GM18870 (cell line): ENCODE results near the gene NTM.
"Not testable (repeated sequence)": the region's sequence is repeated elsewhere in the genome, so short reads cannot be mapped to it uniquely, and the experiment has no call there.

Source experiments
- ATAC-seq: cut with Tn5 transposase; IDR thresholded peaks from one replicate; pipeline ENCODE4 v1.9.1; 2021; ENCODE audit warnings: moderate library complexity; ENCODE audit not compliant: unreplicated experiment

NTM gene

GRCh38 chr11:131418189-131418588, 47.8 kb downstream of the NTM start:
- no peak for ATAC-seq

DNA sequence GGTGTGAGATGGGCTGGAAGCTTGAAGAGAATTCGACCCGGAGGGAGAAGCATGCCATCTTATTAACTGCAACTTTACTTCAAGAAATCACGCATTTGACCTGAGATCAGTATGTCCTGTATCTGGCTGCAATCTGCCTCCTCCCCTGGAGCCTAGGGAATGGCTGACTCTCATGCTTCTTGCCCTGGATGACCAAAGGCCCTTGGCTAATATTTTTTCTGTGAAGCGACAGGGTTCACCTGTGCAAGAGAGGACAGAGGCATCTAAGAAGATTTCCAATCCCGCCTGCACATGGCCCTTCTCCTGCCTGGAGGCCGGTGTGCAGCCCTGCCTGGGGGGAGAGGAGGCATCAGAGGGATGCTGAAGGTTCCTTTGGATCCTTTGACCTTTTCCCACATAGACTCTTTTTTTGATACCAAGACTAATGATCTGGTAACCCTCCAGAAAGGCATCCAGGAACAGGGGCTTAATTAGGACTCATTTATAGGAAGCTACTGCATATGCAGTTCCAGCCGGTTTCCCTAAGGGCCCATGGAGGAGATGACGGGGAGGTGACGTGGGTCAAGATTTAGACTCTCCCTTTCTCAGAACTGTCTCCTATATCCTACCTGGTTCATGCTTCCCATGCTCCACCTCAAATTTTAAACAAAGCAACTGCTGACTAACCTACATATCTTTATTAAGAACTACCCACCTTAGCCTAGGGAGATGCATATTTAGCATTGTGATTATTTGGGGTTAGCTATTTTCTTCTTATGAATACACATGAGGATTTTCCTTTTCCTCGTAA, 50.8 kb downstream of the NTM start:
- ATAC-seq = no peak

DNA sequence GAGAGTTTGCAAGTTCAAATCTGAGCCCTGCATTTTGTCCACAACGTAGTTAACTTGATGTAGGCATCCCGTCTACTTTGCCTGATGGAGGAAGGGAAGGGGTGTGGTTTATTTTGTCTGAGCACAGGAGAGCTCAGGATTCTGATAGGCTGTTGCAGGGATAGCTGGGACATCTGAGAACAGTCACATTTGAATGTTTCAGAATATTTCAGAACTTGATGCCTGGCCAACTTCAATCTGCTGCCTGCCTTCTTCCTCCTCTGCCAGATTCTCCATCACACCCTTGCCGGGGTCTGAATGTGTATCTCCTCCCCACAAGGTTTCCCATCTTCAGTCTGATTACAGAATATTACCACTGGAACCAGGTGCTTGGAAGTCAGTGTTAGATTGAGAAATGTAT, 51.6 kb downstream of the NTM start:
- ATAC-seq = no peak

DNA sequence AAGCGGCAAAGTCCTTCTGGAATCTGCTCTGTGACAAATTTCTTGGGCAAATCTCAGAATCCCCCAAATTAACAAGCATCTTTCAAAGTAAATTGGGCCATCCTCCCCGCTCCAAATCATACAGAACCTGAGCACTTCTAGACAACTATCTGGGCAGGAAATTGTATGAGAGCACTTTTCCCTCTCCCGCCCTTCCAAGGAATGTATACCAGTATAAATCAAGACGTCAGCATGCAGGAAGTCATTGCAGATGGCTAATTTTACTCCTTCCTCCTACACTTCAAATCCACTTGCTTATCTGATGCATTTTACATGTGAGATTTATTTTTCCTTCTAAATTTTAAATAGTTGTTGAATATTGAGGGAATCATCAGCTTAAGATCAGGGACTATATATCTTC, 52.1 kb downstream of the NTM start:
- no peak for ATAC-seq

DNA sequence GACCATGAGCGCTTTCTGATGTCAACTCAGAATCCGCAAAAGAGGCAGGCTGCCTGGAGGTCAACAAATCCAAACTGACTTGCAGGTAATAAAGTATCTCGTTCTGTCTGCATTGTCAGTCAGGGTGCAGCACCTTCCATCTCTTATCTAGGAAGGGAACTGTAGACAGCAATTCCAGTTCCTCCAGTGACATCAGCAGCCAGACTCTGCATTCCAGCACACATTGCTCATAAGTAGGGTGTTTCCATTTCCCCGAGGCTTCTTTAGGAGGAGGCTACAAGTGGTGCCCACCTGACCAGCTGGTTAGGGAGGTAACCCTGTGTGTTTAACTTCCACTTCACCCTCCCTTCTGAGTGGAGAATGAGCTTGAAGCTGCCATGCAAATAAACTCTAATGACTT, 53.3 kb downstream of the NTM start:
- no peak for ATAC-seq

DNA sequence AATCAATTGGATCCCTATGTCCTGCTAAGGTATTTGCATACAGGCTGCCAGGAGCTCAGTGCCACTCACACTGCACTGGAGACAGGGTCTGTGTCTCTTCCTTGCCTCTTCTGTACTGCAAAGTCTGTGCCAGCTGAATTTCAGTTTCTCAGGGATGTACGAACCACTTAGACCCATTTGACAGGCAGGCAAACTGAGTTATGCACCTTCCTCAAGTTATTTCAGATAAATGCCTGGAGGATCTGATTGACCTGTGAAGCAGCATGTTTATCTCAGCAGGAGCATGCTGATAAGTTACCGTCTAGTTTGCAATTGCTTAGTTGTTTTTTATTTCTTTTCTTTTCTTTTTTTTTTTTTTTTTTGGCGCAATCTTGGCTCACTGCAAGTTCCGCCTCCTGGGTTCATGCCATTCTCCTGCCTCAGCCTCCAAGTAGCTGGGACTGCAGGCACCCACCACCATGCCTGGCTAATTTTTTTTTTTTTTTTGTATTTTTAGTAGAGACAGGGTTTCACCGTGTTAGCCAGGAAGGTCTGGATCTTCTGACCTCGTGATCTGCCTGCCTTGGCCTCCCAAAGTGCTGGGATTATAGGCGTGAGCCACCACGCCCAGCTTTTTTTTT, 54.0 kb downstream of the NTM start:
- not testable (repeated sequence) for ATAC-seq

GRCh38 chr11:131425285-131425684, 54.9 kb downstream of the NTM start:
- no peak for ATAC-seq

- no peak for ATAC-seq
Observed at GRCh38 chr11:131428853-131429252, 58.4 kb downstream of the NTM start.

- ATAC-seq = no peak
Observed at GRCh38 chr11:131430473-131431208, 60.2 kb downstream of the NTM start.

DNA sequence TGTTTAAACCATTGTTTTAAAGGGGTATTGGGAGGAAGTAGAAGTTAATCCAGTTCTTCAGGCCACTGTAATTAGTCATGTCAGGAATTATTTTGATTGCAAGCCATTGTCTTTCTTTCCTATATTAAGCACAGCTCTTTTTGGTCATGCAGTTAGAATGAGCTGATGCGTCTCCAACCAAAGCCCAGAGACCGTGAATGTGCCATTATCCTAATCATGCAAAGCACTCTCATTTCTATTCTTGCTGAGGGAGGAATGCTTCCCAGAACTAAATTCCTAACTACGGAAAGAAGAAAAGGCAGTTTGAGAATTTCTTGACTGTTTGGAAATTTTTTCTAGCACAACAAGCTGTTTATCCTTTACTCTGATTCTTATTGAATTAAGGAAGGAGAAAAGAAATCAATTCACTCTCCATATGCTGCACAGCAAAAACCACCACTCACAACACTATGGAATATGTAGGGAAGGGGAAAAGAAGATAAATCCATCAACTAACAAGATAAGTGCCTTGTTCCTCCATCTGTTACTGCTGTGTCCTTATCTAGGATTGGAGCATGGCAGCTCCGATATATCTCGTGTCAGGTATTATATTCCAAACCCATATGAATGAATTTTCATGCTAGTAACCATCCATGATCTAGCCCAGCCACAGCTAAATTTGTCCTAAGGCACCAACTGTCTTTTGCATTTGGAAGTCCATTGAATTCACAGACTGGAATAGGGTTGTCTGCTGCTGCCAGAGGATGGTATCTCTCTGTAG, 70.8 kb downstream of the NTM start:
- ATAC-seq = no peak

DNA sequence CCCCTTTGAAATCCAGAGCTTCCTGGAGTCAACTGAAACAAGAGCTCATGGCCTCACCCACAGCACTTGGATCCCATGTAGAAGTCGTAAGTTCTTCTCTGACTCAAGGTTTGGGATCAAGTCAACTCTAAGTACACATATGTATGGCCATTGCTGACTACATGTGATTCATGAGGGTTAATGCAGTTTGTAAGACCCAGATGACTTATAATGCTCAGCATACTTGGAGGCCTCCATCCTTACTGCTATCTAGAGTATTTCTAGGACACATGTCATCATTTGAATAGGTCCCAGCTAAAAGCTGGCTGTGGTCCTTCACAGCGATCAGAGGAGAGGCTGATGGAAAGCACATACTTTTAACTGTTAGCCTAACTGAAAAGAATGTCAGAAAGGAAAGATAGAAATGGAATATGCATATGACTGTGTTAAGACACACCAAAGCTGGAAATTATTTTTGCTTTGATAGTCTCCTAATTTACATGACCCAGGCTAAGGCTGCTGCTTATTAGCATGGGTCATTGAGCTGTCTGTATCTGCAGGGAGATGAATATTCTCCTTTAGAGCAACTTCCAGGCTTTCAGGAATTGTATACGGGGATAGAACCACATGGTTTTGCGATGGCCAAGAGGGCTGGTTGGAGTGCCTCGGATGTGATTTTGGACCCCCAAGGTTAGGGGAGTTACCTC, 76.3 kb downstream of the NTM start:
- no peak for ATAC-seq

DNA sequence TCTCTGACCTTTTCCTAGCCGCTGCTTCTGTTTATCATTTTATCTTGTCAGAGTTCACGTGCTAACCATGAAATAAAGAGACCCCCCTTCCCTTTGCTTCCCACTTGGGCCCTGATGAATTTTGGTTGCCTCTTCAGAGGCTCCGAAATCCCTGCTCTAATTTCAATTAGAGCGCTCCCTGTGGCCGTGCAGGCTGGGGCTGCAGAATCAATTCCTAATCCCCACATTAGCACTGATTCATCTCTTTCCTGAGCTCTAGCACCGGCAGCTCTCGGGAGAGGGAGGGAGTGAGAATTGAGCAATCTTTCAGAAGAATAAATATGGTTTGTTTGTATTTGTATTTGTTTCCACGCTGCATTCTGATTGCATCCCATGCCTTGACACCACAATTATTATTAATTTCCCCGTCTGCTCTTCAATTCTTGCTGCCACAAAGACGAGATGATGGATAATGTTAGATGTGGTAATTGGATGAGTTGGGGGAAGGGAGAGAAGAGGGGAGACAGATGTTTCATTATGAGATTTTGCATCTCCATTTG, 76.9 kb downstream of the NTM start:
- ATAC-seq = no peak

GRCh38 chr11:131447898-131448297, 77.5 kb downstream of the NTM start:
- ATAC-seq = no peak

- ATAC-seq = no peak
Observed at GRCh38 chr11:131449036-131450019, 78.9 kb downstream of the NTM start.

DNA sequence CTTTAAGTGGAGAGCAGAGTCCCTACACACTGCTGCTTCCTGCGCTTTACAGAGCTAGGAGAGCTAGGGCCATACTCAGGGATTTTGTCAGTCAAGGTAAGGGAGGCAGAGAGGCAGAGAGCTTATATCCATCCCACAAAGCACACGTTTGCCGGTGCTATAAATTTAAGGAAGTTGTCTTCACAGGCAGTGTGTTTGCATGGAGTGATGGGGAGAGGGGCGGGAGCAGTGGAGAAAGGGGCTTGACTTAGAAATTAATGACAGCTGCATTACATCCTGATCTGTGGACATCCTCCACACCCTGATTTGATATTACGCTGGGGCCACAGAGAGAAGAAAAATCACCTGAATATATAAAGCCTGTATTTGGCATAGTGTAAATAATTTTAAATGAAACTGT, 84.1 kb downstream of the NTM start:
- ATAC-seq = no peak

DNA sequence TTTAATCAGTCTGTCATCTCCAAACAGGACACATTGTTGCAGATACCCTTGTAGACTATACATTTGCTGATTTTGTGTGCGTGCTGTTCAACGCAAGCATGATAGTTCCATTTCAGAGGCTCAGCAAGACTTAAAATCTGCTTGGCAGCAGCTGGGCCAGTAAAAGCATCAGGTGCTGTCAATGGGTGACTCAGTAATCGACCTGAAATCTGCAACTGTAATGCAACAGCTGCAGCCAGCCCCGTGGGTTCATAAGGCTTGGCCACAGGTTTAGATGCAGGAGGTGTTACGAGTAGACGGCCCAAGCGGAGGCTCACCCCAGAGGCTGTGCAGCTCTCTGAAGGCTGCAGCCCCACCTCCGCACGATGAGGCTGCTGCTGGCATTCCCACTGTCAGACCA, 84.6 kb downstream of the NTM start:
- no peak for ATAC-seq

- ATAC-seq = no peak
Observed at GRCh38 chr11:131455843-131456704, 85.7 kb downstream of the NTM start.

GRCh38 chr11:131457163-131457562, 86.7 kb downstream of the NTM start:
- ATAC-seq = no peak
